NB4 (cell line): Measurements from ENCODE around the gene ADK.
"Not testable (repeated sequence)": the region's sequence is repeated elsewhere in the genome, so short reads cannot be mapped to it uniquely, and the experiment has no call there.

ENCODE experiments used
- DNase-seq: peaks from one replicate; pipeline ENCODE4 v3.0.0; 2010; ENCODE audit warnings: low read depth
- H3K4me3 ChIP-seq: one replicate; pipeline ENCODE4 v1.5.1; 2011; ENCODE audit warnings: mild to moderate bottlenecking, low read depth, low read length, moderate library complexity
- MYC ChIP-seq: IDR thresholded peaks from 2 replicates; pipeline ENCODE4 v1.6.1; 2011; ENCODE audit warnings: low read depth, low read length
- POLR2A ChIP-seq: IDR thresholded peaks from 2 replicates; pipeline ENCODE4 v1.6.1; 2011; ENCODE audit warnings: mild to moderate bottlenecking; ENCODE audit not compliant: insufficient read length; ENCODE audit errors: extremely low read depth
- TF ChIP-seq, protein P1 (sequence below): IDR thresholded peaks from 2 replicates; pipeline ENCODE4 v1.6.1; 2011; ENCODE audit warnings: low read depth, low read length
- TF ChIP-seq, protein P2 (sequence below): IDR thresholded peaks from one replicate; pipeline ENCODE4 v1.5.1; 2012; ENCODE audit warnings: low read depth, low read length

Gene ADK

DNA sequence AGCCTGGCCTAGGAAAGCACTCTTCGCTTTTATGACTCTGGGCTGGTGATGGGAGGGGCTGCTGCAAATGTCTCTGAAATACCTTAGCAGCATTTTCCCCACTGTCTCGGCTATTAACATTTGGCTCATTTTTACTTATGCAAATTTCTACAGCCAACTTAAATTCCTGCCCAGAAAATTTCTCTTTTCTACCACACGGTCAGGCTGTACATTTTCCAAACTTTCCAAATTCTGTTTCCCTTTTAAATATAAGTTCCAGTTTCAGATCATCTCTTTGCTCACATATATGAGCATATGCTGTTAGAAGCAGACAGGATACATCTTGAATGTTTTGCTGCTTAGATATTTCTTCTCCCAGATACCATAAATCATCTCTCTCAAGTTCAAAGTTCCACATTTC, 332.3 kb downstream of the ADK start:
- no peak for TF ChIP-seq MYC
- no peak for TF ChIP-seq POLR2A
- DNase-seq: no peak
- H3K4me3 ChIP-seq: no peak overlapping the region

DNA sequence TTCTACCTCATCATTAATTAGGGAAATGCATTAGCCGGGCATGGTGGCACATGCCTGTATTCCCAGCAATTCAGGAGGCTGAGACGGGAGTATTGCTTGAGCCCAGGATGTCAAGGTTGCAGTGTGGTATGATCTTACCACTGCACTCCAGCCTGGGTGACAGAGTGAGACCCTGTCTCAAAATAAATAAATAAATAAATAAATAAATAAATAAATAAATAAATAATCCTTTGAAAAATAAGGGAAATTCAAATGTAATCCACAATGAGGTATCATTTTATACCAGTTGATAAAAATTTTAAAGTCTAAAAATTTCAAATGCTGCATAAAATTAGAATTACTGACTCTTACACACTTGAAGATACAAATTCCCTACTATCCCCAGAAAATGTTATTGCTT, 334.3 kb downstream of the ADK start:
- H3K4me3 ChIP-seq: no peak overlapping the region
- no peak for DNase-seq
- TF ChIP-seq, protein P1, sequence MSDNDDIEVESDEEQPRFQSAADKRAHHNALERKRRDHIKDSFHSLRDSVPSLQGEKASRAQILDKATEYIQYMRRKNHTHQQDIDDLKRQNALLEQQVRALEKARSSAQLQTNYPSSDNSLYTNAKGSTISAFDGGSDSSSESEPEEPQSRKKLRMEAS: no peak
- no peak for TF ChIP-seq MYC
- no peak for TF ChIP-seq POLR2A
- TF ChIP-seq, protein P2, sequence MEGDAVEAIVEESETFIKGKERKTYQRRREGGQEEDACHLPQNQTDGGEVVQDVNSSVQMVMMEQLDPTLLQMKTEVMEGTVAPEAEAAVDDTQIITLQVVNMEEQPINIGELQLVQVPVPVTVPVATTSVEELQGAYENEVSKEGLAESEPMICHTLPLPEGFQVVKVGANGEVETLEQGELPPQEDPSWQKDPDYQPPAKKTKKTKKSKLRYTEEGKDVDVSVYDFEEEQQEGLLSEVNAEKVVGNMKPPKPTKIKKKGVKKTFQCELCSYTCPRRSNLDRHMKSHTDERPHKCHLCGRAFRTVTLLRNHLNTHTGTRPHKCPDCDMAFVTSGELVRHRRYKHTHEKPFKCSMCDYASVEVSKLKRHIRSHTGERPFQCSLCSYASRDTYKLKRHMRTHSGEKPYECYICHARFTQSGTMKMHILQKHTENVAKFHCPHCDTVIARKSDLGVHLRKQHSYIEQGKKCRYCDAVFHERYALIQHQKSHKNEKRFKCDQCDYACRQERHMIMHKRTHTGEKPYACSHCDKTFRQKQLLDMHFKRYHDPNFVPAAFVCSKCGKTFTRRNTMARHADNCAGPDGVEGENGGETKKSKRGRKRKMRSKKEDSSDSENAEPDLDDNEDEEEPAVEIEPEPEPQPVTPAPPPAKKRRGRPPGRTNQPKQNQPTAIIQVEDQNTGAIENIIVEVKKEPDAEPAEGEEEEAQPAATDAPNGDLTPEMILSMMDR: no peak

DNA sequence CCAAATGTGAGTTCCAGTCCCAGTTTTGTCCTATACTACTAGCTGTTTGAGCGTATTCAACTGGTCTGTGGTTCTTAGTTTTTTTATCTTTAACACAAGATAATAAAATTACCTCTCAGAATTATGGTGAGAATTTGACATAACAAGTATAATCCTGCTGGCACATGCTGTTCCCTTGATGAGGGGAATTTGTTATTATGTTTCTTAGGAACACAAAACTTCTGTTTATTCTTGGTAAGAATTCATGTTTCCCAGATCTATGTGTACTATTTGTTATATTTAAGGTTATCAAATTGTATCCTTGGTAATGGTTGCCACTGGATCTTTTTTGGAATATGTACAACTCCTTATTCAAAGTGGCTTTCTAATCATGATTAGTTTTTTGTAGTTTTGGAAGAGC, 335.6 kb downstream of the ADK start:
- H3K4me3 ChIP-seq: no peak overlapping the region
- TF ChIP-seq, protein P1: no peak
- no peak for TF ChIP-seq MYC
- DNase-seq: no peak

DNA sequence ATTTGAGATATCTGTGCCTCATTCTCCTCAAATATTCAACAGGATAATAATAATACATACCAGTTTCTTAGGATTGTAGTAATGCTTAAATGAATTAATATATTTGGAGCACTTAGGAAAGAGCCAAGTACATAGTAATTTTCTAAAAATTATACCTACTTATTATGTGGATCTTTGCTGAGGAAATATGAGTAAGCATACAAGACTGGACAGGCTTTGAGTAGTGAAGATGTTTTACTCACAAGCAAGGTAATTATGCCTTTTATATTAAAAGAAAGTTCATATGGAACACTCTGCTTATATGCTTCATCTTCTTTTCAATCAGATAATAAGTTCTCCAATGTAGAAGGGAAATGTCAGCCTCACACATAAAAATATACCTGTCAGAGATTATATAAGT, 337.9 kb downstream of the ADK start:
- TF ChIP-seq MYC (no peak), POLR2A (no peak)
- TF ChIP-seq, protein P1: no peak
- TF ChIP-seq, protein P2: no peak
- H3K4me3 ChIP-seq: no peak overlapping the region
- no peak for DNase-seq

DNA sequence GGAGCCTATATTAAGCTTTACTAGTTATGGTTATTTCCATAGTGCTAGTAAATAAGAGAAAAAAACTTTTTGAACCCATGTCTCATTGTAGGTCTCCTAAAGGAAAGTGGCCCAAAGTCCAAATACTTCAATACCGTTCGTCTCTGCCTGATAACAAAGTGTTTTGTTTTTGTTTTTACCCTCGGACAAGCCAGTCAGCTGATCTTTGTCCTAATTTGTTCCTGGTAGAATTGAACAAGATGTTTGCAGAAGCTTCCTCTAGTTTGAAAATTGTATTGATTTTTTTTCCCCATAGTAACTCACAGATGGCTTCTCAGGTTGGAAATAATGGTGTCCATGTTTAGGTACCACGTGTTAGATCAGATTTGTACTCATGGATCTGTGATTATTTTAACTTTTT, 339.5 kb downstream of the ADK start:
- H3K4me3 ChIP-seq: no peak overlapping the region
- TF ChIP-seq, protein P2: no peak
- TF ChIP-seq POLR2A (no peak), MYC (no peak)
- TF ChIP-seq, protein P1: no peak
- DNase-seq: no peak

DNA sequence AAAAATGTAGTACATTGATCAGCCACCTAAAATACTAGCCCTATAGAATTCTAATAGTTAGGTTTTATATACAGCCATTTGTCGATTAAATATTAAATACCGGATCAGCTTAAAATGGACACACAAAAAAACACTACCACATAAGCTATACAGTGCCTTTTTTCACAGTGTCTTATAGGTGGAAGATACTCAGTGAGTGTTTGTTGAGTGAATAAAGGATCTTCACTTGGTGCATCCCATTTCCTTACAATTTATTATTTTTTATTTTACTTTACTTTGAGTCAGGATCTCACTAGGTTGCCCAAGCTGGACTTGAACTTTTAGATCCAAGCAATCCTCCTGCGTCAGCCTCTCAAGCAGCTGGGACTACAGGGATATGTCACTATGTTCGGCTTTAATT, 340.0 kb downstream of the ADK start:
- no peak overlapping the region for H3K4me3 ChIP-seq
- DNase-seq: no peak

DNA sequence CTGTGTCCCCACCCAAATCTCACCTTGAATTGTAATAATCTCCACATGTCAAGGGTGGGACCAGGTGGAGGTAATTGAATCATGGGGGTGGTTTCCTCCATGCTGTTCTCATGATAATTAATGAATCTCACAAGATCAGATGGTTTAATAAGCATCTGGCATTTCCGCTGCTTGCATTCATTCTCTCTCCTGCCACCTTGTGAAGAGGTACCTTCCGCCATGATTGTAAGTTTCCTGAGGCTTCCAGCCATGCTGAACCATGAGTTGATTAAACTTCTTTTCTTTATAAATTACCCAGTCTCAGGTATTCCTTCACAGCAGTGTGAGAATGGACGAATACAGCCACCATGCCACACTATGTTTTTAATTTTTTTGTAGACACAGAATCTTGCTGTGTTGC, 345.3 kb downstream of the ADK start:
- not testable (repeated sequence) for DNase-seq, H3K4me3 ChIP-seq

More for the DNA sequence above, 340.0 kb downstream of the ADK start:
- TF ChIP-seq, protein P2: no peak
- TF ChIP-seq MYC (no peak), POLR2A (no peak)
- TF ChIP-seq, protein P1: no peak

DNA sequence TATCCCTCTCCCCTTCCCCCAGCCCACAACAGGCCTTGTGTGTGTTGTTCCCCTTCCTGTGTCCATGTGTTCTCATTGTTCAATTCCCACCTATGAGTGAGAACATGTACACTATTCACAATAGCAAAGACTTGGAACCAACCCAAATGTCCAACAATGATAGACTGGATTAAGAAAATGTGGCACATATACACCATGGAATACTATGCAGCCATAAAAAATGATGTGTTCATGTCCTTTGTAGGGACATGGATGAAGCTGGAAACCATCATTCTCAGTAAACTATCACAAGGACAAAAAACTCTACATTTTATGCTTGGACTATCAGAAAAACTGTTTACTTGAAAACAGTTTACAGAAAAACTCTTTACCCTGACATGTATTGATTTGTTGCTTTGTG, 347.6 kb downstream of the ADK start:
- H3K4me3 ChIP-seq, DNase-seq: not testable (repeated sequence)
